Astrocyte of the cerebellum (primary cell): Measurements from ENCODE around the gene KLF12.

ENCODE experiments used
- DNase-seq: peaks from one replicate; pipeline ENCODE4 v3.0.0-alpha.2; 2011; ENCODE audit warnings: low read depth
- H3K4me3 ChIP-seq: 2 replicates; pipeline ENCODE4 v1.5.1; 2011; ENCODE audit warnings: mild to moderate bottlenecking, low read depth, low read length, moderate library complexity
- CTCF ChIP-seq: IDR thresholded peaks from 2 replicates; pipeline ENCODE4 v1.5.1; 2012; ENCODE audit warnings: low read length, low read depth, moderate library complexity, mild to moderate bottlenecking; ENCODE audit errors: missing control alignments
- in situ Hi-C: cut with HindIII; loops from 2 replicates; pipeline ENCODE4 v1.10.0; 2017; ENCODE audit warnings: low sequenced_read_pairs

Gene KLF12

GRCh38 chr13:74153316-74153715 is 19.1 kb upstream of the KLF12 start:
- in situ Hi-C loops = no loop called here
- no peak for TF ChIP-seq CTCF
- H3K4me3 ChIP-seq = no peak overlapping the region
- no peak for DNase-seq

GRCh38 chr13:74151859-74152258 is 17.7 kb upstream of the KLF12 start:
- DNase-seq = no peak
- TF ChIP-seq CTCF = no peak
- in situ Hi-C loops = no loop called here
- H3K4me3 ChIP-seq = no peak overlapping the region

- in situ Hi-C loops = loop anchor here (25.0 kb wide), 1 partner anchor 1089 kb away; no protein-coding TSS in a partner anchor
- TF ChIP-seq CTCF = no peak
- DNase-seq = no peak
- H3K4me3 ChIP-seq = no peak overlapping the region
Measured at GRCh38 chr13:74148352-74148751, 14.1 kb upstream of the KLF12 start.

GRCh38 chr13:74145249-74145975 is 11.2 kb upstream of the KLF12 start:
- peak; percentile 58 for DNase-seq
- TF ChIP-seq CTCF = no peak
- H3K4me3 ChIP-seq = no peak overlapping the region
- in situ Hi-C loops = loop anchor here (25.0 kb wide), 1 partner anchor 1092 kb away; no protein-coding TSS in a partner anchor

- TF ChIP-seq CTCF = no peak
- DNase-seq = no peak
- in situ Hi-C loops = loop anchor here (25.0 kb wide), 1 partner anchor 1093 kb away; no protein-coding TSS in a partner anchor
- no peak overlapping the region for H3K4me3 ChIP-seq
Measured at GRCh38 chr13:74144269-74144668, 10.1 kb upstream of the KLF12 start.

- no peak for TF ChIP-seq CTCF
- no peak overlapping the region for H3K4me3 ChIP-seq
- in situ Hi-C loops = loop anchor here (25.0 kb wide), 1 partner anchor 1095 kb away; no protein-coding TSS in a partner anchor
- no peak for DNase-seq
Measured at GRCh38 chr13:74142257-74142656, 8.1 kb upstream of the KLF12 start.
